LNCAP (cell line): Measurements from ENCODE around the gene CD40.
A peak's percentile ranks its signal among the peaks of the same experiment; 100 is the strongest.

Source experiments
- CTCF ChIP-seq: fragments of 450-650 bp; IDR thresholded peaks from 2 replicates; pipeline ENCODE4 v1.5.1; 2017; ENCODE audit warnings: mild to moderate bottlenecking

The CD40 gene

GRCh38 chr20:46148313-46149208 lies 30.4 kb downstream of the CD40 start:
- no peak for TF ChIP-seq CTCF

- no peak for TF ChIP-seq CTCF
Observed at GRCh38 chr20:46150943-46151342, 32.8 kb downstream of the CD40 start.

GRCh38 chr20:46151936-46152335 lies 33.8 kb downstream of the CD40 start:
- peak; percentile 39; the same call in 1 of the 2 replicates for TF ChIP-seq CTCF

- no peak for TF ChIP-seq CTCF
Observed at GRCh38 chr20:46152824-46153586, 34.9 kb downstream of the CD40 start.

GRCh38 chr20:46154305-46154704 lies 36.2 kb downstream of the CD40 start:
- TF ChIP-seq CTCF: no peak

GRCh38 chr20:46154796-46155195 lies 36.7 kb downstream of the CD40 start:
- no peak for TF ChIP-seq CTCF

- no peak for TF ChIP-seq CTCF
Observed at GRCh38 chr20:46156065-46156464, 38.0 kb downstream of the CD40 start.
